ENCODE results near the gene LGR6. TPM values are rescaled to one million over a fixed set of nuclear protein-coding genes. Genes with fewer than 3 reads are reported as not detected.

Gene LGR6
- total RNA-seq, 3 donors from 2014 or later, result 2.6 to 11.3 TPM; not detected in 1

- no peaks in the 10 kb centered on the region for H3K9me3 ChIP-seq
- intact Hi-C loops (cut with DNase I; ENCODE audit: low total_unique reads), result no loop called here
- H3K27me3 ChIP-seq, result no peaks in the 10 kb centered on the region
- no peak for TF ChIP-seq POLR2AphosphoS5 (IDR thresholded peaks at IDR 0.05)
- TF ChIP-seq CTCF (IDR thresholded peaks at IDR 0.05), result no peak
- no peak for TF ChIP-seq POLR2A (IDR thresholded peaks at IDR 0.05)
- peak within 1 kb of the TSS in 1 of 2 donors; percentile 58 for H3K27ac ChIP-seq
- peak within 1 kb of the TSS in 2 of 3 donors; percentile 35 to 45 for H3K4me3 ChIP-seq
- DNase-seq (ENCODE audit: low spot score in 2 of 2), result no peak
- no peaks in the 10 kb centered on the region for H3K4me1 ChIP-seq
- H3K36me3 ChIP-seq, result no peaks in the 10 kb centered on the region
Measured at GRCh38 chr1:202160377-202160940, 33.1 kb upstream of the LGR6 start, which contains the start of gene PTPN7. Gene PTPN7 (minus strand): TSS chr1:202160602. CDS start chr1:202159402, 1,200 bp downstream.

- intact Hi-C loops (cut with DNase I; ENCODE audit: low total_unique reads), result no loop called here
- Histone ChIP-seq H3K36me3 (no peaks in the 10 kb centered on the region), H3K9me3 (no peaks in the 10 kb centered on the region), H3K4me3 (no peak overlapping the region), H3K4me1 (no peaks in the 10 kb centered on the region), H3K27me3 (no peaks in the 10 kb centered on the region), H3K27ac (peak overlapping the region in 1 of 2 donors; percentile 58)
- TF ChIP-seq POLR2A (IDR thresholded peaks at IDR 0.05) (no peak), CTCF (IDR thresholded peaks at IDR 0.05) (no peak), POLR2AphosphoS5 (IDR thresholded peaks at IDR 0.05) (no peak)
- DNase-seq (ENCODE audit: low spot score in 2 of 2), result no peak
Measured at GRCh38 chr1:202161151-202162046, 32.2 kb upstream of the LGR6 start.

- intact Hi-C loops (cut with DNase I; ENCODE audit: low total_unique reads), result no loop called here
- TF ChIP-seq POLR2A (IDR thresholded peaks at IDR 0.05) (no peak), POLR2AphosphoS5 (IDR thresholded peaks at IDR 0.05) (no peak), CTCF (IDR thresholded peaks at IDR 0.05) (no peak)
- DNase-seq (ENCODE audit: low spot score in 2 of 2), result no peak
- no peaks in the 10 kb centered on the region for H3K4me1 ChIP-seq
- H3K27me3 ChIP-seq, result no peaks in the 10 kb centered on the region
- H3K27ac ChIP-seq, result peak overlapping the region in 1 of 2 donors; percentile 55
- no peaks in the 10 kb centered on the region for H3K9me3 ChIP-seq
- no peaks in the 10 kb centered on the region for H3K36me3 ChIP-seq
- no peak overlapping the region for H3K4me3 ChIP-seq
Measured at GRCh38 chr1:202162047-202162417, 31.6 kb upstream of the LGR6 start.

GRCh38 chr1:202162418-202163280, 30.9 kb upstream of the LGR6 start:
- no peaks in the 10 kb centered on the region for H3K9me3 ChIP-seq
- DNase-seq (ENCODE audit: low spot score in 2 of 2), result no peak
- H3K4me3 ChIP-seq, result no peak overlapping the region
- H3K36me3 ChIP-seq, result no peaks in the 10 kb centered on the region
- peak overlapping the region in 1 of 2 donors; percentile 55 for H3K27ac ChIP-seq
- H3K4me1 ChIP-seq, result no peaks in the 10 kb centered on the region
- intact Hi-C loops (cut with DNase I; ENCODE audit: low total_unique reads), result no loop called here
- TF ChIP-seq POLR2AphosphoS5 (IDR thresholded peaks at IDR 0.05) (no peak), POLR2A (IDR thresholded peaks at IDR 0.05) (no peak), CTCF (IDR thresholded peaks at IDR 0.05) (no peak)
- no peaks in the 10 kb centered on the region for H3K27me3 ChIP-seq

Measured in breast epithelium (tissue), 4 donors.